Activated naive CD8-positive, alpha-beta T cell treated with anti-CD3 and anti-CD28 coated beads, Interleukin-2, amount 10 ng/mL, durations not matched to agents 7 days and 5 days (primary cell): ENCODE results near the gene ATP8B3. TPM values are rescaled to one million over a fixed set of nuclear protein-coding genes. Genes with fewer than 3 reads are reported as not detected.

ENCODE experiments used
- ATAC-seq: fragments of 150-1000 bp; cut with Tn5 transposase; one replicate; pipeline ENCODE4 v1.10.0; 2021; ENCODE audit warnings: low read depth, moderate library complexity
- POLR2A ChIA-PET: fragments of 350-600 bp; sonication (Branson Sonifier 250); formaldehyde crosslinking; loops from one replicate; lab custom pipeline; 2021; ENCODE audit warnings: antibody characterized with exemption; lab: Charles Lee
- DNase-seq: peaks from one replicate; pipeline ENCODE4 v3.0.0; 2021
- H3K27ac Mint-ChIP-seq: one replicate; pipeline ENCODE4 v1.8.0; 2022; ENCODE audit warnings: mild to moderate bottlenecking, mixed read lengths
- H3K27me3 Mint-ChIP-seq: one replicate; pipeline ENCODE4 v1.8.0; 2022; ENCODE audit warnings: mild to moderate bottlenecking, moderate library complexity, mixed read lengths
- H3K36me3 Mint-ChIP-seq: one replicate; pipeline ENCODE4 v1.8.0; 2021; ENCODE audit warnings: mild to moderate bottlenecking, mixed read lengths
- H3K4me1 Mint-ChIP-seq: one replicate; pipeline ENCODE4 v1.8.0; 2021; ENCODE audit warnings: mixed read lengths
- H3K4me3 Mint-ChIP-seq: one replicate; pipeline ENCODE4 v1.8.0; 2022; ENCODE audit warnings: mild to moderate bottlenecking, moderate library complexity, mixed read lengths
- H3K9me3 Mint-ChIP-seq: one replicate; pipeline ENCODE4 v1.8.0; 2021; ENCODE audit warnings: mixed read lengths
- total RNA-seq, 2 experiments: library from RNA; stranded (reverse); gene quantifications; one replicate each; pipeline ENCODE4 v1.2.3, GENCODE V29; 2021

ATP8B3 gene
- total RNA-seq, 2 experiments from 2014 or later: 17.0 to 18.6 TPM

GRCh38 chr19:1758231-1758577 is 53.9 kb downstream of the ATP8B3 start:
- ATAC-seq: no peak
- POLR2A ChIA-PET: no interaction called here
- H3K27ac Mint-ChIP-seq: no peak overlapping the region

DNA sequence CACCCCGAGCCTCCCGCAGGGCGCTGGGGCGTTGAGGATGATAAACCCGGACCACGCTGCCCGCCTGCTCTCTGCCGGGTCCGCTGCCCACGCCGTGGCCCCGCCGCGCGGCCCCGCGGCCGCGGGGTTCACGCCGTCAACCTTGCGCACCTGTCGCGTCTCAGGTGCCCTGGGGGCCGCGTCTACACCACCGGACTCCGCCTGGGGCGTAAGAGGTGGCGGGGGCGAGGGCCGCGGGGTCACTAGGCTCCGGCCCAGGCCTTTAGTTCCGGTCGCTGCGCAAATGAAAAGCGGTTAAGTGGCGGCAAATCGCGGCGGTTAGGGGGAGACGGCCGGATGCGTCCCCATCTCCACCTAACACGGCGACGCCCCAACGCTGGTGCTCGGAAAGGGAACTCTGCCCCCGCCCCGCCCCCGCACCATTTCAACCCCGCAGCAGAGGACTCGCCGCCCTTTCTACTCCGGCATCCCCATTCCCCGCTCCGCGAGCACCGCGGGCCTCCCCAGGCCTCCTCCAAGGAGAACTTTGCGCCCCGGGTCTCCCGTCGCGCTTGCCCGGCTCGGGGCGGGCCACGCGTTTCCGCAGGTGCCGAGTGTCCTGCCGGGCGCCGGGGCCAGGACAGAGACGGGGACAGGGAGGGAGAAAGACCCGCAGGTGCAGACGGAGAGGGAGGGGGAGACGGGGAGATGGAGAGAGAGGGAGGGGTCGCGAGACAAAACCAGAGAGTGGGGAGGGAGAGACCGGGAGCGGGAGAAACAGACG is 54.4 kb downstream of the ATP8B3 start:
- POLR2A ChIA-PET: no interaction called here
- Mint-ChIP-seq H3K27me3 (peaks cover 64% of the 10 kb centered on the region), H3K36me3 (peaks cover 2% of the 10 kb centered on the region), H3K4me1 (peaks cover 10% of the 10 kb centered on the region), H3K27ac (peak overlapping the region; percentile 60), H3K4me3 (no peak overlapping the region), H3K9me3 (no peaks in the 10 kb centered on the region)
- no peak for DNase-seq
- no peak for ATAC-seq

More at GRCh38 chr19:1758231-1758577, 53.9 kb downstream of the ATP8B3 start:
- no peak for DNase-seq
- no peaks in the 10 kb centered on the region for H3K9me3 Mint-ChIP-seq
- H3K36me3 Mint-ChIP-seq: peaks cover 2% of the 10 kb centered on the region
- H3K4me1 Mint-ChIP-seq: peaks cover 8% of the 10 kb centered on the region
- H3K4me3 Mint-ChIP-seq: no peak overlapping the region
- H3K27me3 Mint-ChIP-seq: peaks cover 64% of the 10 kb centered on the region

DNA sequence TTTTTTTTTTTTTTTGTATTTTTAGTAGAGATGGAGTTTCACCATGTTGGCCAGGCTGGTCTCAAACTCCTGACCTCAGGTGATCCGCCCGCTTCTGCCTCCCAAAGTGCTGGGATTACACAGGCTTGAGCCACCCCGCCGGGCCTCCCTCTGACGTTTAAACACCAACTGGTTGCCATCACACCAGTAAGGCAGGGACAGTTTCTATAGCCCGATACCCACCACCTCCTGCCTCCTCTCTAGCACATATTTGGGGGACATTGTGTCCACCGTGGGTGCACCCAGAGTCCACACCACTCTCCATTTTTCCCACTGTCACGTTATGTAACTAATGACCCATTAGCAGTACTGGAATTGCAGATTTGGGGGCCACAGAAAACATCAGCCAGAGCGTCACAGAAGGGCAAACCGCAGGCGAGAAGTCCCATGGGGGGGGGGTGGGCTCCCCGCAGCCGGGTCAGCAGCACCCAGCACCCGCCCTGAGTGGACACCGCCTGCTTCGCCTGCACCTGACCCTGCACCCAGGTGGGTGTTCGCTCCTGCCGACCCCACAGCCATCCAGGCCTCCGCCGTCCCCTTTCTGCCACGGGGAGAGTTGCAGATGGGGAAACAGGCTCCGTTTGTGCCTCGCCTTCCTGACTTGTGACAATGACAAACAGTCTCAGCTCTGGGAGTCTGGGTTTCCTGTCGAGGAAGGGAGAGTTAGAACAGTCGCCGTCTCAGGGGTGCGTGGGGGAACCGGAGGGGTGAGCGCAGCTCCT is 55.2 kb downstream of the ATP8B3 start:
- Mint-ChIP-seq H3K4me3 (peak overlapping the region; percentile 48), H3K36me3 (peaks cover 2% of the 10 kb centered on the region), H3K4me1 (peaks cover 10% of the 10 kb centered on the region), H3K27me3 (peaks cover 68% of the 10 kb centered on the region), H3K27ac (peak overlapping the region; percentile 60), H3K9me3 (no peaks in the 10 kb centered on the region)
- POLR2A ChIA-PET: interaction anchor here (0.6 kb wide), 1 partner anchor 10 kb away, joined by 4 read pairs; no protein-coding TSS in a partner anchor
- DNase-seq: no peak
- ATAC-seq: no peak

- POLR2A ChIA-PET: interaction anchor here (0.6 kb wide), 1 partner anchor 10 kb away, joined by 4 read pairs; no protein-coding TSS in a partner anchor
- H3K36me3 Mint-ChIP-seq: peaks cover 2% of the 10 kb centered on the region
- H3K27me3 Mint-ChIP-seq: peaks cover 68% of the 10 kb centered on the region
- ATAC-seq: no peak
- no peak overlapping the region for H3K4me3 Mint-ChIP-seq
- H3K27ac Mint-ChIP-seq: no peak overlapping the region
- H3K9me3 Mint-ChIP-seq: no peaks in the 10 kb centered on the region
- no peak for DNase-seq
- H3K4me1 Mint-ChIP-seq: peaks cover 10% of the 10 kb centered on the region
Measured at GRCh38 chr19:1756264-1756663, 55.8 kb downstream of the ATP8B3 start.

GRCh38 chr19:1755467-1756171 is 56.5 kb downstream of the ATP8B3 start:
- POLR2A ChIA-PET: interaction anchor here (0.6 to 0.9 kb wide), 3 partner anchors 9 to 300 kb away, joined by 3 to 4 read pairs (median 3); no protein-coding TSS in a partner anchor
- peaks cover 2% of the 10 kb centered on the region for H3K36me3 Mint-ChIP-seq
- H3K9me3 Mint-ChIP-seq: no peaks in the 10 kb centered on the region
- peak overlapping the region; percentile 76 for H3K27ac Mint-ChIP-seq
- no peak for ATAC-seq
- DNase-seq: no peak
- H3K27me3 Mint-ChIP-seq: peaks cover 66% of the 10 kb centered on the region
- H3K4me3 Mint-ChIP-seq: peak overlapping the region; percentile 14
- H3K4me1 Mint-ChIP-seq: peaks cover 10% of the 10 kb centered on the region

DNA sequence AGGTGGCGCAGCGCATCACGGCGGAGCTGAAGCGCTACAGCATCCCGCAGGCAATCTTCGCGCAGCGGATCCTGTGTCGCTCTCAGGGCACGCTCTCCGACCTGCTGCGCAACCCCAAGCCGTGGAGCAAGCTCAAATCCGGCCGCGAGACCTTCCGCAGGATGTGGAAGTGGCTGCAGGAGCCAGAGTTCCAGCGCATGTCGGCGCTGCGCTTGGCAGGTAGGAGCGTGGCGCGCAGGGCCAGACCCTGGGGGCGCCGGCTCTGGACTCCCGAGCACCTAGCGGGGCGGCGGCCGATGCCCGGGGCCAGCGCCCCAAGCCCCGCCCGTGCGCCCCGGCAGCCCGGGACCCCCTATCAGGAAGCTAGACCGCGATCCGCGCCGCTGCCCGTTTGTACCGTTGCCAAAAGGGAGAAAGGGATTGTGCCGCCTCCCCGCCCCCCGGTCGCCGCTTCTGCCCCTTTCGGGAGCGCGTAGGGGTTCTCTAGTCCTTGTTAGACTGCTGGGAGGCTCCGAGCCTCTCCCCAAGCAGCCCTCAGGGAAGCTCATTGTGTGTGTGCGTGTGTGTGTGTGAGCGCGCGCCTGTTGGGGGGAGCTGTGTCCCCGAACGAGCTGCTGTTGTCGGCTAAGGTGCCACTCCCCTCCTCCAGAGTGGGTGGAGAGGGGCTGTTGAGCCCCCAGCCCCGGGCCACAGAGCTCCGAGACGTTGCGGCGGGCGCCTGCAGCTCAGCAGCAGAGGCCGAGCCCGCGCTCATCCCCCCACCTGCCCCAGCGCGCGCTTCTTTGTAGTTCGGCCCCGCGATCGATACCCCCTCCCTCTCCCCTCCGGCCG is 57.2 kb downstream of the ATP8B3 start:
- Mint-ChIP-seq H3K4me3 (no peak overlapping the region), H3K4me1 (peaks cover 12% of the 10 kb centered on the region), H3K9me3 (no peaks in the 10 kb centered on the region), H3K36me3 (peaks cover 2% of the 10 kb centered on the region), H3K27ac (peak overlapping the region; percentile 67), H3K27me3 (peaks cover 68% of the 10 kb centered on the region)
- POLR2A ChIA-PET: interaction anchor here (0.8 to 0.9 kb wide), 2 partner anchors 40 to 299 kb away, joined by 3 read pairs; no protein-coding TSS in a partner anchor
- DNase-seq: peak; percentile 58
- ATAC-seq: no peak

DNA sequence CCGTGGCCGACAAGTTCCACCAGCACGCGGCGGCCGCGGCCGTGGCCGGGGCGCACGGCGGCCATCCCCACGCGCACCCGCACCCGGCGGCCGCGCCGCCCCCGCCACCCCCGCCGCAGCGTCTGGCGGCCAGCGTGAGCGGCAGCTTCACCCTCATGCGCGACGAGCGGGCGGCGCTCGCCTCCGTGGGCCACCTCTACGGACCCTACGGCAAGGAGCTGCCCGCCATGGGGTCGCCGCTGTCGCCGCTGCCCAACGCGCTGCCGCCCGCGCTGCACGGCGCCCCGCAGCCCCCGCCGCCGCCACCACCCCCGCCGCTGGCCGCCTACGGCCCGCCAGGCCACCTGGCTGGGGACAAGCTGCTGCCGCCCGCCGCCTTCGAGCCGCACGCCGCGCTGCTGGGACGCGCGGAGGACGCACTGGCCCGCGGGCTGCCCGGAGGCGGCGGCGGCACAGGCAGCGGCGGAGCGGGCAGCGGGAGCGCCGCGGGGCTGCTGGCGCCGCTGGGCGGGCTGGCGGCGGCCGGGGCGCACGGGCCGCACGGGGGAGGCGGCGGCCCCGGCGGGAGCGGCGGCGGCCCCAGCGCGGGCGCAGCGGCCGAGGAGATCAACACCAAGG is 57.9 kb downstream of the ATP8B3 start:
- peaks cover 2% of the 10 kb centered on the region for H3K36me3 Mint-ChIP-seq
- H3K4me3 Mint-ChIP-seq: no peak overlapping the region
- H3K9me3 Mint-ChIP-seq: no peaks in the 10 kb centered on the region
- peaks cover 63% of the 10 kb centered on the region for H3K27me3 Mint-ChIP-seq
- POLR2A ChIA-PET: interaction anchor here (0.9 kb wide), 1 partner anchor 298 kb away, joined by 3 read pairs; no protein-coding TSS in a partner anchor
- DNase-seq (no peak), ATAC-seq (no peak)
- peaks cover 12% of the 10 kb centered on the region for H3K4me1 Mint-ChIP-seq
- no peak overlapping the region for H3K27ac Mint-ChIP-seq

DNA sequence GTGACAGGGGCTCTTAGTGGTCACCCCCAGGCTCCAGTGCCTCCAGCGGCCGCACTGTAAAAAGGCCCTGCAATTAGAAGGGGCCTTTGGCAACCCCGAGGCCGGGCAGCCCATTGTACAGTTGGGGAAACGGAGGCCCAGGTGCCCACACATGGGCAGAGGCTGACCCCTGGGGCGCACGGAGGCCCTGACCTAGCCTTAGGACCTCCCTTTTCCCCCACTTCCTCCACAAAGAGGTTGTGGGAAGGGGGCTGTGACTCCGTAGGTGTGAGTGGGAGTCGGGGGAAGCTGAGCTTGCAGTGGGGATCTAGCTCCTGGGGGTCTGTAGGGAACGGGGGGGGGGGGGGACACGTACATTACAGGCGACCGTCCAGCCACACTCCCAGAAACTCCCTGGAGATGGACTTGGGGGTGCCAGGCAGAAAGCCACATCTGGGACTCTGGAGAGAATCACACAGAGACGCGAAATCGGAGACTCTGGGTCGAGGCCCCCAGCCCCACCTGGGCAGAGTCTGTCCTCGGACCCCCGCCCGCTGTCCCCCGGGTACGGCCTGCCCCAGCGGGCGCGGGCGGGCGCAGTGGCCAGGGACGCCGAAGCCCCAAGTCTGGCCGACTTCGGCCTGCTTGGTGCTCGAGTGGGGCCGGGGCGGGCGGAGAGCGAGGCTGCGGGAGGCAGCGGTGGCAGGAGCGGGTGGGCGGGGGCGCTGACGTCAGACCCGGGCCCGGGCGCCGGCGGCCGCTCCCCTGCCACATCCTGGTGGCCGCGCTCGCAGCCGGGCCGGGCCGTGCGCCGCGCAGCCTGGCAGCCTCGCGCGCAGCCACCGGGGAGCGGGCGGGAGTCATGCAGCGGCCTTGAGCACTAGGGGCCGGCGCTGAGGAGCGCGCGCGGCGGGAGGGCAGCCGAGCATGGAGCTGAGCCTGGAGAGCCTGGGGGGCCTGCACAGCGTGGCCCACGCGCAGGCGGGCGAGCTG is 59.0 kb downstream of the ATP8B3 start, which contains the start of gene ONECUT3:
ONECUT3 (plus strand) TSS at position 750 of the 972 bp plus-strand sequence; CDS start at position 907, 157 bp downstream.
- no peaks in the 10 kb centered on the region for H3K9me3 Mint-ChIP-seq
- peaks cover 2% of the 10 kb centered on the region for H3K36me3 Mint-ChIP-seq
- peaks cover 58% of the 10 kb centered on the region for H3K27me3 Mint-ChIP-seq
- DNase-seq: no peak
- H3K4me1 Mint-ChIP-seq: peaks cover 11% of the 10 kb centered on the region
- peak within 1 kb of the TSS; percentile 70 for H3K27ac Mint-ChIP-seq
- H3K4me3 Mint-ChIP-seq: no peak within 1 kb of the TSS
- no peak for ATAC-seq
- POLR2A ChIA-PET: no interaction called here

DNA sequence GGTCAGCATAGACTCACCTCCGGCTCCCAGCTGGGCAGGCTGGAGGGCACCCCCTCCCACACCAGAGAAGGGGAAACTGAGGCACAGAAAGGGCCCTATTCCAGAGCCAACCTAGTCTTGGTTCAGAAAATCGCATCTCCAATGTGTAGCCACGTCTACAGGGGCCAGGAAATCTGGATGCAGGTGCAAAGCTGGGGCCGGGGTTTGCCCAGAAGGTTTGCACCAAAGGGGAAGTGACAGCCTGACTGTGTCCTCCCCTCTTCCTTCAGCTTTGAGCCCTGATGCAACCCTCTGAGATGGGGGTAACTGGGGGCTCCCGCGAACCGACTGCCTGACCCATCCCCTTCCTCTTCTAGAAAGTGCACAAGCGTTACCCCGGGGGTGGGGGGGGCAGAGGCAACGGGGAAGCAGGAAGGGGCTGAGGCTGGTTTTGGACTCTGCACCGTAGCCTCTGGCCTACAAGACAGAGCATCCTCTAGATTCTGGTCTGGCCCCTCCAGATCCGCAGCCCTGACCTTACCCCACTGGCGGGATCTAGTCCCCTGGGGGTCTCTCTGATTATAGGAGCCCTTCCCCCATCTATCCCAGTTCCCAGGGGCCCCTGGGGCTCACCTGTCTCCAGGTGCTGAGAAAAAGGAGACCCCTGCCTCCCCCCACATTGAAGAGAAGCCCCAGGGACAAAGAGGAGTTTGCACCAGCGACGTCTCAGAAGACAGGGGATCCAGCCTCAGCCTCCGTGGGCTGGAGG is 59.9 kb downstream of the ATP8B3 start:
- Mint-ChIP-seq H3K27me3 (peaks cover 61% of the 10 kb centered on the region), H3K4me1 (peaks cover 14% of the 10 kb centered on the region), H3K27ac (no peak overlapping the region), H3K9me3 (no peaks in the 10 kb centered on the region), H3K36me3 (peaks cover 2% of the 10 kb centered on the region), H3K4me3 (no peak overlapping the region)
- no peak for ATAC-seq
- DNase-seq: no peak
- POLR2A ChIA-PET: interaction anchor here (0.6 kb wide), 1 partner anchor 720 kb away, joined by 8 read pairs; no protein-coding TSS in a partner anchor

DNA sequence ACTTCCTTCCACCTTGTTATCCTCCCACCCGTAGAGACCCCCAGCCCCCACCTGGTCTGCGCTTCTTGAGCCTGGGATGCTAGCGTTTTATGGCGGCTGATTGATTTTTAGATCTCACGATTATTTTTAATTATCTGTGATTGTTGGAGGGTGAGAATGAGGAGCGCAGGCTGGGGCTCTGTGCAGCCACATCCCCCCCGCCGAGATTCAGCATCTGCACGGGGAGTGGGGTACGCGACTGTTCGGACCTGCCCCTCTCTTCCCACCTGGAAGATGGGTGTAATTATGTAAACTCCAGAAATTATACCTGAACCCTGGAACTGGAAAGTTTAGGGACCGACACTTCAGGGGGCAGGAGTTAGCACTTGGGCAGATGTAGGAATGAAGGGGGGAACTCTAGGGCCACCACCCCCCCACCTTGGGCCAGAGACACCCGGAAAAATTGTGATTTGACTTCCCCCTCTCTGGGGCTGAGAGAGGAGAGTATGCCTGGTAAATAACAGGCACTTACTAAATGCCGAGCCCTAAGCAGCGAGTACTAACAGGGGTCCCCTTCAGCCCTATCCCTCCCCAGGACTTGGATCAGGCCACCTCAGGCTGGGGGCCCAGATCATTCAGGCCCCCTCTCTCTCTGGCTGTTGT is 60.6 kb downstream of the ATP8B3 start:
- peaks cover 58% of the 10 kb centered on the region for H3K27me3 Mint-ChIP-seq
- ATAC-seq: no peak

More for the DNA sequence above, 60.6 kb downstream of the ATP8B3 start:
- H3K27ac Mint-ChIP-seq: no peak overlapping the region
- peaks cover 11% of the 10 kb centered on the region for H3K4me1 Mint-ChIP-seq
- H3K36me3 Mint-ChIP-seq: peaks cover 2% of the 10 kb centered on the region
- no peaks in the 10 kb centered on the region for H3K9me3 Mint-ChIP-seq
- no peak for DNase-seq
- POLR2A ChIA-PET: interaction anchor here (0.6 kb wide), 1 partner anchor 10 kb away, joined by 3 read pairs; no protein-coding TSS in a partner anchor
- no peak overlapping the region for H3K4me3 Mint-ChIP-seq
